Thyroid gland (tissue), 4 donors: Measurements from ENCODE around the gene NEXN. TPM values are rescaled to one million over a fixed set of nuclear protein-coding genes. Genes with fewer than 3 reads are reported as not detected.
"Not testable (repeated sequence)": the region's sequence is repeated elsewhere in the genome, so short reads cannot be mapped to it uniquely, and the experiment has no call there.

Experiments used
- DNase-seq, 2 donors: peaks; one replicate each; pipeline ENCODE4 v3.0.0-alpha.2; 2019
- H3K27ac ChIP-seq, 3 donors: fragments of 200-600 bp; sonication (generic); 1 replicate in 2 of 3; 2 replicates in 1 of 3; pipeline ENCODE4 v1.5.1; 2016 to 2019; ENCODE audit warnings: mild to moderate bottlenecking in 1 of 3, moderate library complexity in 1 of 3
- H3K27me3 ChIP-seq: fragments of 200-600 bp; sonication (generic); one replicate; pipeline ENCODE4 v1.5.1; 2019
- H3K36me3 ChIP-seq, 2 donors: fragments of 200-600 bp; sonication (generic); one replicate each; pipeline ENCODE4 v1.5.1; 2016 to 2019
- H3K4me1 ChIP-seq, 2 donors: fragments of 200-600 bp; sonication (generic); one replicate each; pipeline ENCODE4 v1.5.1; 2017 to 2019
- H3K4me3 ChIP-seq, 3 donors: fragments of 200-600 bp; sonication (generic); replicated peaks in 1 of 3; 1 replicate in 2 of 3; 2 replicates in 1 of 3; pipeline ENCODE4 v1.5.1; 2016; ENCODE audit warnings: mild to moderate bottlenecking in 1 of 3
- H3K9me3 ChIP-seq: fragments of 200-600 bp; sonication (generic); one replicate; pipeline ENCODE4 v1.5.1; 2017
- CTCF ChIP-seq, 6 experiments: fragments of 200-600 bp in 3 of 6; fragments of 450-650 bp in 3 of 6; sonication (generic) in 3 of 6; IDR thresholded peaks; one replicate each; pipeline ENCODE4 v1.5.1; 2016 to 2019; ENCODE audit warnings: antibody characterized with exemption in 6 of 6, mild to moderate bottlenecking in 2 of 6, inconsistent platforms in 1 of 6, moderate library complexity in 1 of 6
- POLR2A ChIP-seq, 2 donors: fragments of 450-650 bp; IDR thresholded peaks; one replicate each; pipeline ENCODE4 v1.6.1; 2017; ENCODE audit warnings: antibody characterized with exemption in 2 of 2, mild to moderate bottlenecking in 2 of 2, moderate library complexity in 1 of 2
- WGBS, 2 donors: methylation state at CpG; one replicate each; pipeline ENCODE4 v1.1.5; 2017; 5-methylcytosine and 5-hydroxymethylcytosine counted together
- intact Hi-C: fragments of 100-400 bp; cut with DNase I; formaldehyde crosslinking; loops from one replicate; pipeline ENCODE4 v1.15.1; 2023
- total RNA-seq, 4 donors: library from RNA; depleted of rRNA; stranded (reverse); fragments of >200 nt; gene quantifications; one replicate each; pipeline ENCODE4 v1.2.3, GENCODE V29; 2016

NEXN gene
- total RNA-seq, 4 donors from 2014 or later, result 5.7 to 16.5 (median 11.0) TPM

DNA sequence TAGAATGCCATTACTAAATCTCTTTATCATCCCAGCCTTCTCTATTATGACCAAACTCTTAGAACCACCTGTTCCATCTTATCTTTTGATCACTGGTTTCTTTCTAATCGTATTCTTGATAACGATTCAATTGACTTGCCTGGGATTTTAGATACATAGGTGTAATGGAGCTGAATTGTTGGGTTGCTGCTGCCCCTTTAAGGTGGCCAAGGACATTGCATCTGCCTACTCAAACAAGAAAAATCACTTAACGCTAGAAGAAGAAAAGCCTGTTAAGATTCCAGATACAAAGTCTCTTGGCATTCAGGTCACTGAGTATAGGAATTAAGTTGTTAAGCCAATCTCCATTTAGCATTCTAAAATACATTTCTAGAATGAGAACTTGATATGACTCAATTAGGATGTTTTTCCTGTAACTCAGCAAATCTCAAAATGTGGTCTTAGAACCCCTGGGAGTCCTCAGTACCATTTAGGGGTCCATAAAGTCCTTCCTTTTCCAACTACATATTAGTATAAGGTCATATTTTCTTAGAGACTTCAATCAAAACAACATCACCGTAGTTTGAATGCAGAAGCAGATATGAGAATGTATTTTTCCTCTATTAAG lies 12.4 kb downstream of the NEXN start:
- intact Hi-C loops, result no loop called here

GRCh38 chr1:77905603-77906002 lies 17.2 kb downstream of the NEXN start:
- Histone ChIP-seq H3K4me3 (no peak overlapping the region), H3K4me1 (peaks cover 0 to 3% of the 10 kb centered on the region in 2 donors), H3K27me3 (no peaks in the 10 kb centered on the region), H3K27ac (no peak overlapping the region), H3K36me3 (no peaks in the 10 kb centered on the region), H3K9me3 (no peaks in the 10 kb centered on the region)
- intact Hi-C loops, result no loop called here
- no peak for DNase-seq
- TF ChIP-seq POLR2A (IDR thresholded peaks at IDR 0.05) (no peak), CTCF (IDR thresholded peaks at IDR 0.05) (no peak)
- WGBS, 2 donors, result 75 to 94% methylated on average over 1 of the region's 1 CpG

More for the DNA sequence above, 12.4 kb downstream of the NEXN start:
- H3K9me3 ChIP-seq, result no peaks in the 10 kb centered on the region
- DNase-seq, result peak; percentile 56 to 63
- H3K4me1 ChIP-seq, result peaks cover 0 to 3% of the 10 kb centered on the region in 2 donors
- H3K36me3 ChIP-seq, result no peaks in the 10 kb centered on the region
- WGBS, 2 donors, result 7 to 12% methylated on average over 4 of the region's 4 CpGs
- TF ChIP-seq CTCF (IDR thresholded peaks at IDR 0.05) (peak in 5 of 6 experiments; percentile 42 to 93 (median 86)), POLR2A (IDR thresholded peaks at IDR 0.05) (no peak)
- H3K27ac ChIP-seq, result peak overlapping the region in 1 of 3 donors; percentile 22
- H3K4me3 ChIP-seq, result no peak overlapping the region
- H3K27me3 ChIP-seq, result no peaks in the 10 kb centered on the region

- no peak for TF ChIP-seq POLR2A (IDR thresholded peaks at IDR 0.05)
- TF ChIP-seq CTCF (IDR thresholded peaks at IDR 0.05), result no peak
- WGBS, 2 donors, result 88 to 90% methylated on average over 2 of the region's 2 CpGs
- no peaks in the 10 kb centered on the region for H3K27me3 ChIP-seq
- no peaks in the 10 kb centered on the region for H3K9me3 ChIP-seq
- H3K27ac ChIP-seq, result no peak overlapping the region
- DNase-seq, result no peak
- peaks cover 0 to under 1% of the 10 kb centered on the region in 2 donors for H3K4me1 ChIP-seq
- intact Hi-C loops, result no loop called here
- H3K36me3 ChIP-seq, result no peaks in the 10 kb centered on the region
- no peak overlapping the region for H3K4me3 ChIP-seq
Observed at GRCh38 chr1:77906019-77906545, 17.7 kb downstream of the NEXN start.

DNA sequence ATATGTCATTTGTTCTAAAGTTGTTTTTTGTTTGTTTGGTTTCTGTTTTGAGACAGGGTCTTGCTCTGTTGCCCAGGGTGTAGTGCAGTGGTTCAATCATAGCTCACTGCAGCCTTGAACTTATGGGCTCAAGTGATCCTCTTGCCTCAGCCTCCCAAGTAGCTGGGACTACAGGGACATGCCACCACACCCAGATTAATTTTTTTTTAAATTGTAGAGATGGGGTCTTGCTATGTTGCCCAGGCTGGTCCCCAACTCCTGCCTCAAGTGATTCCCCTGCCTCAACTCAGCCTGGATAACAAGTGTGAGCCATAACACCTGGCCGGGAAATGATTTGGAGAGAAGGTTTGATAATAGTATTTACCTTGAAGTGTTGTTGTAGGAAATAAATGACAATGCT lies 18.2 kb downstream of the NEXN start:
- Histone ChIP-seq H3K36me3 (no peaks in the 10 kb centered on the region), H3K9me3 (no peaks in the 10 kb centered on the region), H3K4me1 (no peaks in the 10 kb centered on the region), H3K4me3 (no peak overlapping the region), H3K27ac (no peak overlapping the region), H3K27me3 (no peaks in the 10 kb centered on the region)
- DNase-seq, result no peak
- 87 to 92% methylated on average over 1 of the region's 1 CpG for WGBS, 2 donors
- TF ChIP-seq CTCF (IDR thresholded peaks at IDR 0.05) (no peak), POLR2A (IDR thresholded peaks at IDR 0.05) (no peak)
- intact Hi-C loops, result no loop called here

- DNase-seq, result no peak
- intact Hi-C loops, result no loop called here
- Histone ChIP-seq H3K36me3 (no peaks in the 10 kb centered on the region), H3K4me3 (no peak overlapping the region), H3K9me3 (no peaks in the 10 kb centered on the region), H3K27me3 (no peaks in the 10 kb centered on the region), H3K4me1 (no peaks in the 10 kb centered on the region), H3K27ac (no peak overlapping the region)
- WGBS, 2 donors, result 89 to 93% methylated on average over 4 of the region's 4 CpGs
- TF ChIP-seq POLR2A (IDR thresholded peaks at IDR 0.05), result no peak
Observed at GRCh38 chr1:77910116-77910515, 21.7 kb downstream of the NEXN start.

DNA sequence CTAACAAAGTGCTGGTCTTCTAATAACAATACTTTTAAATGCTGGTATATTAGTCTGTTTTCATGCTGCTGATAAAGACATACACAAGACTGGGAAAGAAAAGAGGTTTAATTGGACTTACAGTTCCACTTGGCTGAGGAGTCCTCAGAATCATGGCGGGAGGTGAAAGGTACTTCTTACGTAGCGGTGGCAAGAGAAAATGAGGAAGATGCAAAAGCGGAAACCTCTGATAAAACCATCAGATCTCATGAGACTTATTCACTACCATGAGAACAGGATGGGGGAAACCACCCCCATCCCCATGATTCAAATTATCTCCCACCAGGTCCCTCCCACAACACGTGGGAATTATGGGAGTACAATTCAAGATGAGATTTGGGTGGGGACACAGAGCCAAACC lies 30.5 kb downstream of the NEXN start:
- not testable (repeated sequence) for H3K36me3 ChIP-seq
- 93 to 95% methylated on average over 5 of the region's 5 CpGs for WGBS, 2 donors

More for the DNA sequence above, 30.5 kb downstream of the NEXN start:
- H3K4me1 ChIP-seq, H3K9me3 ChIP-seq, DNase-seq, H3K4me3 ChIP-seq, intact Hi-C loops, H3K27ac ChIP-seq, H3K27me3 ChIP-seq: not testable (repeated sequence)
